GM18861 (cell line): ENCODE data around the gene TMEM184B.

ENCODE experiments used
- ATAC-seq: cut with Tn5 transposase; IDR thresholded peaks from one replicate; pipeline ENCODE4 v1.9.1; 2021; ENCODE audit not compliant: unreplicated experiment

Gene TMEM184B

DNA sequence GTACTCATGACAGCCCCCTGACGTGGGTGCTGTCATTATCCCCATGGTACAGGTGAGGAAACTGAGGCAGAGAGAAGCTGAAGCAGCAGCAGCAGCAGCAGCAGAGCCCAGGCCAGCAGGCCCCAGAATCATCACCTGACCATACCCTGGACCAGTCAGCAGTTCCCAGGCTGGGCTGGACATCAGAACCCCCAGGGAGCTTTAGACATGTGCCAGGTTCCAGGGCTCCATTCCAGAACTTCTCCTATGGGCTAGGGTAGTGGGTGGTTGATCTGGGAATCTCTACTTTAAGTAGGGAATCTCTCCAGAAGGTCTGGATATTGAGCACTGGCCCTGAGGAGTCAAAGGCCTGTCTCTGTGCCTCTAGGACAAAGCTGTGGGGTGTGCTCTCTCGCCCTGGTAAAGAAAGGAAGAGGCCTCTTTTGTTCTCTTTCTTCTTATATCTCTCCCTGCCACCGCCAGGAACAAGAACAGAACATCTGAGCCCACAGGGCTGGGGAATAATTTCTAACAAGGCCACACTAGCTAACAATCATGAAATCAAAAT, 44.4 kb downstream of the TMEM184B start:
- ATAC-seq, result no peak

DNA sequence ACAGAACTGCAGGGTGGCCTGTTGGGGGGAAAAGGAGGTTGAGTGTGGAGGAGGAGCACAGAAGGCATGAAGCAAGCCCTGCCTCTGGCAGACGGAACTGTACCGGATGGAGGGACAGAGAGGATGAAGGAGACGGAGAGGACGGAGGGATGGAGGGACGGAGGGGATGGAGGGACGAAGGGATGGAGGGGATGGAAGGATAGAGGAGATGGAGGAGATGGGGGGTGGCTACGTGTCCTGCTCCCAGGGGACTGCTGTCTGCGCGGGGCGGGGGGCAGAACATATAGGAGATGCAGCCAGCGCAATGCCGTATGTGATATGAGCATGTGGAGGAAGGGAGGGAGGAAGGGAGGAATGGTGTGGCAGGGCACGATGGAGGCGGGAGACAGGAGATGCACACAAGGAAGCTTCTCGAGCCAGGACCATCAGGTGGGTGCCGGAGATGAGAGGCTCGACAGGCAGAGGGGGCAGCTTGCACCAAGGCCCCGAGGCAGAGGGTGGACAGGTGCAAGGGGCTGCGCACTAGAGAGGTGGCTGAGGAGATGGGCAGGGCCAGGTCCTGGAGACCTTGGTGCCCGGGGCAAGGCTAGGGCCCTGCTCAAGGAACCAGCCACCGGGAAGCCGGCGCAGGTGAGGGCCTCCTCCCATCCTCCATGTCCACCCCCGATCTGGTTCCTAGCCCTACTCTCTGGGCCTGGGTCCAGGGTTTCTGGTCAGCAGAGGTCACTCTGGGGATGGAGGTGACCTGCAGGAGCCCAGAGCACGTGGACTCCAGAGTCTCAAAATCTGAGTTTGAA, 45.8 kb downstream of the TMEM184B start:
- no peak for ATAC-seq

DNA sequence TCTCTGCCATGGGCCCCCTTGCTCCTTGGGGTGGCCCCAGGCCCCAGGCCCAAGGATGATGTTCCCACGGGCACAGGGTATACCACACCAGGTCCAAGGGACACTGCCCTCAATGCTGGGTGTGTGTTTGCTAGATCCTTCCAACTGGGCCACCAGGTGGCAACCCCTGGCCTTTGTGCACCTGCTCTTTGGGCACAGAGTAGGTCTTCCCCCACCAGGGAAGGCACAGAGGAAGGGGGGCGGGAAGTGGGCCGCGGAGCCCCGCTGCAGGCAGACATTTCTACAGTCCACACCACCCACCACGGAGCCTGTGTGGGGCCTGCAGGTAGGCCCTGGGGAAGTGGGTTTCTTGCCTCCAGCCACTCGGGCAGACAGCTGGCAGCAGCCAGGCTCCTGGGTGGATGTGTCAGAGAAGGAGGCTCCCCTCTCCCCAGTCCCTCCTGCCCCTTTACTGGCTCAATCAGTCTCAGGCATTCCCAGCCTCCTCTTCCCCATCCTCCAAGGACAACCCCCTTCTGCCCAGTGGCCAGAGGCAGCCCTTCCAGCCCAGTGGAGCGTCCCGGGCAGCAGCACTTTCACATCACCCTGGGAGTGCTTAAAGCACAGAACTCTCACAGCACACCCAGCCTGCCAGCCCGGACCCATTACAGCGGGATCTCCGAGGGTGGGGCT, 49.4 kb downstream of the TMEM184B start:
- no peak for ATAC-seq

DNA sequence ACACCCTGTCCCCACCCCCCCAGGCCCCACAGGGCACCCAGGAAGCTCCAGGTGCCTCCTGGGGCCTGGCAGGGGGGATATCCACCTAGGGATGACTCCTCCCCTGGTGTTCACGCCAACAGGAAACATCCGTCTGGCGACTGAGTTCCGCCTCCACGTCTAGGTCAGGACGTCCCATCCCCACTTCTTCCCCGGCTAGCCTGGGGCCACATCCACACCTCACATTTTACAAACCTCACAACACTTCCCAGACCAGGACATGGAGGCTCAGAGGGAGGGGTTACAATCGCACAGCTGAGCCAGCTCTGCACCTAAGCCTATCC, 50.1 kb downstream of the TMEM184B start:
- no peak for ATAC-seq

DNA sequence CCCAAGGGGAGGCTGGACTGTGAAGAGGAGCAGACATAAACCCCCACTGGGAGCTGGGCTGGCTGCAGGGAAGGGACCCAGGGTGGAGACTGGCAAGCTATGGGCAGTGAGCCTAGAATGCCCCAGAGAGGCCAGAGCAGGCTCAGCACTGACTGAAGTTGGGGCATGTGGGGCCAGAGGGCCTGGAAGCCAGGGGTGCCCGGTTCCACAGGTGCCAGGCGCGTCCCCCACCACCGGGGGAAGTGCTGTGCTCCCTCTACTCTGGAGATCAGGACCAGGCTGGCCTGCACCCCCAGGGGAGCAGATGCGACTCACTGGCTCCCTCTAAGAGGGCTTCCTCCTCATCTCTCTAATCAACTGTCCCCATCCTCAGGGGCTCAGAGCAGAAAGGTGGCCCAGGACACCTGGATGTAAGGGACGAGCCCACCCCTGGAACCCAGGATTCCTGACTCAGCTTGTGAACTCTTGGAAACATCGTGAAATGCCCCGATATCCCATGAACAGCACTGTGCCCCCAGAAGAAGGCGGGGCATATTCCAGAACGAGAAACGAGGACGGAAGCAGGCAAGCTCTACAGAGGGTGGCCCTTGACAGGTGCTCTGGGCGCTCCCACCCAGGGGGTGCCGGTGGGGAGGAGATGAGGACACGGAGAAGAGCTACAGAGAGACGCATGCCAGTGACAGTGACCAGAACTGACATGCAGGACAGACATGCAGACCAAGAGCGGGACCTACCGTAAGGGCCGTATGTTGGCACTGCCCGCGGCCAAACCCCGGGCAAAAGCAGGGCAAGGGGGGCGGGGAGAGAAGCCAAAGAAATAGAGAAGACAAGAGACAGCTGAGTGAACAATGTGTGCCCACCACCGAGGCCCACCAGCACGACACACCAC, 50.7 kb downstream of the TMEM184B start:
- ATAC-seq, result no peak

DNA sequence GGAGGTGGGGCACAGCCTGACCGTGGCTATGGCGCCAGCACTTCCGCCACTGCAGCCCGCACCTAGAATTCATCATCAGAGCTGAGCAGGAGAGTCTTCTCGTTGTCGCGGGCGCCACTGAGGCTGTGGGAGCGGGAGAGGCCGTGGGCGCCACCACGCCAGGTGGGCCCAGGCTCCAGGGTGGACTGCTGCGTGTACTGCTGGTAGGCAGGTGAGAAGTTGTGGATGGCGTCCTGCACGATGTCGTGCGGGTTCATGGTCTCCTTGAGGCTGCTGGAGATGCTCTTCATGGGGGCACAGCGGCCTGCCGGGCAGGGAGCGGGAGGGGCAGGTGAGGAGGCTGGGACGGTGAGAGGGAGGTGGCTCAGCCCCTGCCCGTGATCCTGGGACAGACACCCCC, 51.4 kb downstream of the TMEM184B start:
- no peak for ATAC-seq

DNA sequence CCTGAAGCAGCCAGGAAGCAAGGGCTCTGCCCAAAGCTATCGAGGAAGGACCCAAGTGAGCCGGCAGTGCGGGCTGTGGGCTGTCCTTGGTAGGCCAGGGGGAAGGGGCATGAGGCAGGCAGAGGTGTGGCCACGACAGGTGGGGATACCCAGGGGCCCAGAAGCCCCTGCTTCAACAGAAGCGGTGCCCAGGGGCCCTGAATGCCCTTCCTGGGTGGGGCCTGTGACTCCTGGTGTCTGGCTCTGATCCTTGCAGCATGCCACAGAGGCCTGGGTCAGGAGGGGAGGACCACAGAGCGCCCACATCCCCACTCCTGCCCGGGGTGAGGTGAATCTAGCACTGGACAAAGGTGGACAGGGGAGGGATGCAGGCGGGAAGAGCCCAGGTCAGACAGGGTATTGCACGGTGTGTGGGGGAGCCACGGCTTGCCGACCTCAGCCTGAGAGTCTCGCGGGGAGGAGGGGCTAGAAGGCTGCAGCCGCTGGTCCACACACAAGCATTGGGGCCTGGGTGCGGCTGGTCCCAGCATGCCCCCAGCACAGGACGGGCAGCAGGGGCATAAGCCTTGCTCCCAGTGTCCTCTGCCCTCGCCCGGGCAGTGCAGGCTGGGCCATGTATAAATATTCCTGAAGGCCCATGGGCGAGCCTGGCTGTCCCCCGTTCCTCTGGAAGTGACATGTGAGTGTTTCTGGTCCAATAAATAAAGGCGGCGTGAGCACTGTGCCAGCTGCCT, 52.0 kb downstream of the TMEM184B start:
- ATAC-seq, result no peak

DNA sequence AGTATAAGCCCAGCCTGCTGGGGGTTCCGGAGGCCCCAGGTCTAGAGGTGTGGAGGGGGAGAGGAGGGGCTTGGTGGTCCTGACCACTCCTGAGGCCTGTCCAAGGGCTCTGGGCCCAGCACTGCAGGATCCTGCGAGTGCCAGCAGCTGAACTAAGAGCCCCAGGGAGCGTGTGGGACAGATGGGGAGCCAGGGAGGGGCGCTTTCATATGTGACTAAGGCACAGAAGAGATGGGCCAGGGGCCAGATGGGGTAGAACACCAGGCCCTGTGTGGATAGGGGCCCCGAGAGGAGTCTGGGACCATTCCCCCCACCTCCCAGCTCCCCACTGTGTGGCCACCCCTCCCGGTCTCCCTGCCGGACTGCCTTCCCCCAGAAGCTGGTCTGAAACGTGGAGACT, 52.6 kb downstream of the TMEM184B start:
- ATAC-seq, result no peak

DNA sequence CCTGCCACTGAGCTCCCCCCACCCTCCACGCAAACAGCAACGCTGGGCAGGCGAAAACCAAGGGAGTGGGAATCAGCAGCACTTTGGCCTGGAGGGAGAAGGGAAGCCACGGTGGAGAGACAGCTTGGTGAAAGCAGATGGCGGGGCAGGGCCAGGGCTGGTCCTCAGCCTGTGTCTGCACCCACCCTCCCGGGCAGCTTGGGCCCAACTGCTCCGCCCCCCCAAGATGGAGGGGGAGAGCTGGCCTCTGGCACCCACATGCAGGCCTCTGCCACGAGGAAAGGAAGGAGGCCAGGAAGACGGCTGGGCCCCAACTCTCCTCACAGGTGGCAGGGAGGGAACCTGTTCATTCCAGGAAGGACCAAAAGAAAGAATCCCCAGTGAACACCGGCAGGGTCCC, 53.2 kb downstream of the TMEM184B start:
- ATAC-seq, result no peak

DNA sequence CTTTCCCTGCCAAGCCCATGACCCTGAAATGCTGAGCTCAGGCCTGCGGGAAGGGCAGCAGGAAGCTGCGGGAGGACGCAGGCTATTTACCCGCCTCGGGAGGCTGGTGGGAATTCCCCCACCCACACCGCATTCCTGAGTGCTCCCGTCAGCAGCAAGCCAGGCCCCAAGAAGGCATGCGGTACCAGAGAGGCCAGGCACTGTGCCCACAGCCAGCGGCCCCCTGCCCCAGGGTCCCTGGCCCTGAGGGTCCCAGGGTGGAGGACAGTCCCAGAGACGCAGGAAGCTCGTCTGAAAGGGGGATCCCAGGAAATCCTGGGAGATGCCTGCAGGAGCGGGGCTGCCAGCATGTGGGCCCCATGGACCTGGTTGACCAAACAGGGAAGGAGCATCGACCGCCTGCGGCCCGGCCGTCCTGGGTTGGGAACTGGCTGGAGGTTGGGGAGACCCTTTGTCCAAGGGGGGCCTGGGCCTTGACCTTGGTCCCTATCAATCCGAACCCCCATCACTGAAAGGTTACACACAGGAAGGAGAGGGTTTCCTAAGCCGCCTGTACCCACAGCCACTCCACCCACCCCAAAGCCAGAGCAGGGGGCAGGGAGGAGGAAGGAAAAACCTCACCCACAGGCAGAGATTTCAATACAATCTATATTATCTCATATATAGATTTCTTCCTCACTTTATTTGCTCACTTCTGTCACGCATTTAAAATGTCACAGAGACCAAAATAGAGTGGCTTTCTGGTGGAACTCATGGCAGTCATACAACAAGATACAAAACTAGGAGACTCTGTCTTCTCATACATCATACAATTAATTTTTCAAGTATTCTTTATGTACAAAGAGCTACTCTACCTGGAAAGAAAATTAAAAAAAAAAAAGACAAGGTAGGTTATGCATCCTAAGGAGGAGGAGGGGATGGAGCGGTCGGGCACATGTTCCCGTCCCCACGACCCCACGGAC, 53.9 kb downstream of the TMEM184B start:
- no peak for ATAC-seq

DNA sequence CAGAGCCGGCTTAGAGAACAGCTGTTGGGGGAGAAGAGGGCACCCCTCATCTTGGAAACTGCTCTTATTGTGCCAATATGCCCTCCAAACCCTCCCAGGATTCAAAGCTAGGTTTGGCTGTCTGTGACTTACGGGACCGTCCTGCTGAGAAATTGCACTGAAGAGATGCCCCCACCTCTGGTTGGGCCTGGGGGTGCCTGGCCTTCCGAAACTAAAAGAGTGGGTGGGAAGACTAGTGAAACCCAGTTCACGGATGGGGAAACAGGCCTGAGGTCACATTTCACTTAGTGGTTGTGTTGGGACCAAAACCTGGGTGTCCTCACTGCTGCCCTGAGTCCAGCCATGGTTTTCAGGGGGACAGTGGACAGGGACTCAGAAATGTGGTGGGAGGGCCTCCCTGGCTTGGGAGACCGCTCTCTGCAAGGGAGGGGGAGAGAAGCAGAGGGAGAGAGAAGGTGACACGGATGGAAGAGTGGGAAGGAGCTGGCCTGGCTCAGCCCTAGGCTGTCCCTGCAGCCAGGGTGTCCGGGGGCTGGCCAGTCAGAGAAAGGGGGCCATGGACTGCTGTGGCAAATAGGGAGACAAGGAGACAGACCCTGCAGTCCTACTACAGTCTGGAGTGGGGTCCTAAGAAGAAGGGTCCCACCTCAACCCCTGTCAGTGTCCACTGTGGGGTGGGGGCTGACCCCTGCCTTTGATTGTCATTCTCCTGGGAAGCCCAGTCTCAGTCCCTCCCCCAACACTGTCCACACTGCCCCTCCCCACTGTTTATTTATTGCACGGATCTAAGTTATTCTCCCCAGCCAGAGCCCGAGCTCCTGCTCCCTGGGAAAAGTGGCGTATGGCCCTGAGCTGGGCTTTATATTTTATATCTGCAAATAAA, 57.4 kb downstream of the TMEM184B start:
- ATAC-seq, result no peak

DNA sequence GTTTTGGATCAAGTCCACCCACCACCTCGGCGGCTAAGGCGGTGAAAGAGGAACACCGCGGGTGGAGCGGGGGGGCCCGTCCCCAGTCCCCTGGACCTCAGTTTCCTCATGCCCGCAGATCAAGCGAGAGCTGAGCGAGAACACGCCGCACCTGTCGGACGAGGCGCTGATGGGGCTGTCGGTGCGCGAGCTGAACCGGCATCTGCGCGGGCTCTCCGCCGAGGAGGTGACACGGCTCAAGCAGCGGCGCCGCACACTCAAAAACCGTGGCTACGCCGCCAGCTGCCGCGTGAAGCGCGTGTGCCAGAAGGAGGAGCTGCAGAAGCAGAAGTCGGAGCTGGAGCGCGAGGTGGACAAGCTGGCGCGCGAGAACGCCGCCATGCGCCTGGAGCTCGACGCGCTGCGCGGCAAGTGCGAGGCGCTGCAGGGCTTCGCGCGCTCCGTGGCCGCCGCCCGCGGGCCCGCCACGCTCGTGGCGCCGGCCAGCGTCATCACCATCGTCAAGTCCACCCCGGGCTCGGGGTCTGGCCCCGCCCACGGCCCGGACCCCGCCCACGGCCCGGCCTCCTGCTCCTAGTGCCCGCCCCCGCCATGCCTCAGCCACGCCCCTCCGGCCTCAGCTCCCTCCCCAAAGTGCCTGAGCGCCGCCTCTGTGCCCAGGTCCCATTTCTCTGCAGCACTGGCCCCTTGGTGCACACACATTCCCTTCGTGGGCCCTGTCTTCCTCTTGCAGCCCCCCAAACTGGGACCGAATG, 58.3 kb downstream of the TMEM184B start:
- no peak for ATAC-seq

DNA sequence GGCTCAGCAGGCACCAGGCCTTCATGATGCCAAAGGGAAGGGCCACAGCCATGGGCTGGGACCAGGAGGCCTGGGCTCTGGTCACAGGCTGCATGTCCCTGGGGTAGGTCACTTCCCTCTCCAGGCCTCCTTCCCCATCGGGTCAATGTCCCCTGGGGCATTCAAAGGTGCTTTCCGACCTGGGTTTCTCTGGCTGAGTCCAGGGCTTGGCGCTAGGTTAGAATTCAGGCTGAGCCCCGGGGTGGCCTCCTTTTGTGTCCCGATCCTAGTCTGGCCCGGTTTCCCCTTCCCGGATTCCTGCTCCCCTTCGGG, 58.9 kb downstream of the TMEM184B start:
- no peak for ATAC-seq

DNA sequence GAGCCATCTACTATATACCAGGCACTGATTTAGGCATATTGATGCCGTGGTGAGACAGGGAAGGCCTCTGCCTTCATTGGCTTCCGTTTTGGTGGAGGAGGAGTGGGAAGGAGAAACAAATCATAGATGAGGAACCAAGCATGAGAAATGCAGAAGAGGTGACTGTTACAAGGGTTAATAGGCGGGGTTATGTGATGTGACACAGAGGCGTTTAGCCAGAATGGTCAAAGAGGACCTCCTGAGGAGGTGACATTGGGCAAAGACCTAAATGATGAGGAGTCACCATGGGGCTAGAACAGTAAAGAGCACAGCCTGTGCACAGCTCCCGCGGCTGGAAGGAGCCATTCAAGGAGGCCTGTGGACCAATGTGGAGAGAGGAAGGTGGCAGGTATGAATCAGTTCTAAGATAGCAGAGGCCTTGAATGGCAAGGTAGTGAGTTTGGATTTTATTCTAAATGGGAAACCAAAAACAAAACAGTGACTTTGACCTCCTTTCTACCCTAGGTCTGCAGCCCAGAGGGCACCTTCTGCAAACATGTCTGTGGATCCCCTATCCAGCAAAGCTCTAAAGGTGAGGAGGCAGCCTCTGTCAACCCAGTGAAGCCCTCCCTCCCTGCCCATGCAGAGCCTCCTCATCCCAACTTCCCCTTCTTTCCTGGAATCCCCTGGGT, 59.4 kb downstream of the TMEM184B start:
- ATAC-seq, result no peak

DNA sequence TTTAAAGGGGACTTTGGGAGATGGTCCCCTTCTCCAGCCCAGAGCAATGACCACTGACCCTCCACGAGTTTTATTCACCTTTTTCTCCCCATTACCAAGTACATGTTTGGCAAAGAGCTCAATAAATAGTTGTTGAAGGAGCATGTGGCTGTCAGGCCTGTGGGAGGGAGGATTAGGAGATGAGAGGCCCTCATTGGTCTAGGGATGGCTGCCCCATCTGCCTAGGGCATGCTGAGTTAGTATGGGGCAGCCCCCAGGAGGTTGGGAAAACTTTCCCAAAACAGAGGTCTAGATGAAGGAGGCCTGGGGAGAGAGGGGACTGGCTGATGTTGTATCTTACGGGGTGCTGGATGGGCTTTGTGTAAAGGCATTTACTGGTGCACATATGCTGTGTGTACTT, 60.4 kb downstream of the TMEM184B start:
- no peak for ATAC-seq

DNA sequence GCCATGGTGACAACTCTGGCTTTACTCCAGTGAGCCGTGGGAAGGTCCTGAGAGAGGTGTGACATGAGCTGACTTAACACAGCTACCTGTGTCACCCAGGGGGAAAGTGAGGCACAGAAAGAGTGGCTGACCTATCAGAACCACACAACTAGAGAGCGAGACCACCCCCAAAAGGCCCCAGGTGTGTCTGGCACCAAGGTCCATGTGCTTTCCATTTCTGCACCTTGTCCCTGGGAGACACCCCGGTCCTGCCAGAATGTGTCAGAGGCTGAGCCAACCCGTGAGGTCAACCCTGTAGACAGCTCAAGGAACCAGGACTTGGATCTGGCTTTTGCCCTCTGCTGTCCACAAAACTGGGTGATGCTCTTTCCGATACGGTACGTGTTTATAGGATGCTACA, 61.3 kb downstream of the TMEM184B start:
- ATAC-seq, result no peak

DNA sequence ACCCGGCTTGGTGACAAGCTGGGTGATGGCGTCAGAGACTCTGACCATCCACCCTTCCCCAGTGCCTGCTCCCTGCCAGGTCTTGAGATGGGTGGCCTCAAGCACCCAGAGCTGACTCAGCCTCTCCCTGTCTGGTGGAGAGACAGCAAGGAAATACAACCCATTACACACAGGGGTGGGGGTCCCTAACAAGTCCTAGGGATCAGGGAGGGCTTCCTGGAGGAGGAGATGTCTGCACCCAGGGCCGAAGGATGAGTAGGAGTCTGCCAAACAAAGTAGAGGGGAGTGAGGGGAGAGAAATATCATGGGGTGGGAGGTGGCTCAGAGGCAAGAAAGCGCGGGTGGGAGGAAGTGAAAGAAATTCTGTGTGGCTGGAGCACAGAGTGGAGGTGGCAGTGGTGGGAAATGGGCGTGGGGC, 64.2 kb downstream of the TMEM184B start:
- no peak for ATAC-seq
